Suprapubic skin (tissue), 4 donors: ENCODE results near the gene TAS1R2. TPM values are rescaled to one million over a fixed set of nuclear protein-coding genes. Genes with fewer than 3 reads are reported as not detected.
"Not testable (repeated sequence)": the region's sequence is repeated elsewhere in the genome, so short reads cannot be mapped to it uniquely, and the experiment has no call there.

Source experiments
- DNase-seq, 2 donors: peaks; one replicate each; pipeline ENCODE4 v3.0.0-alpha.2; 2019; ENCODE audit warnings: low spot score in 2 of 2
- H3K27ac ChIP-seq: fragments of 200-600 bp; sonication (generic); one replicate; pipeline ENCODE4 v1.5.1; 2019
- H3K27me3 ChIP-seq: fragments of 200-600 bp; sonication (generic); one replicate; pipeline ENCODE4 v1.5.1; 2019
- H3K36me3 ChIP-seq: fragments of 200-600 bp; sonication (generic); one replicate; pipeline ENCODE4 v1.5.1; 2019
- H3K4me1 ChIP-seq: fragments of 200-600 bp; sonication (generic); one replicate; pipeline ENCODE4 v1.5.1; 2019
- H3K4me3 ChIP-seq: fragments of 200-600 bp; sonication (generic); one replicate; pipeline ENCODE4 v1.5.1; 2019; ENCODE audit warnings: mild to moderate bottlenecking
- H3K9me3 ChIP-seq: fragments of 200-600 bp; sonication (generic); one replicate; pipeline ENCODE4 v1.5.1; 2019
- CTCF ChIP-seq, 2 donors: fragments of 200-600 bp in 1 of 2; fragments of 450-650 bp in 1 of 2; sonication (generic) in 1 of 2; IDR thresholded peaks; one replicate each; pipeline ENCODE4 v1.5.1; 2016 to 2019; ENCODE audit warnings: antibody characterized with exemption in 2 of 2, mild to moderate bottlenecking in 1 of 2, moderate library complexity in 1 of 2
- EP300 ChIP-seq: sonication (generic); formaldehyde crosslinking; IDR thresholded peaks from one replicate; pipeline ENCODE4 v1.6.1; 2017; ENCODE audit warnings: antibody characterized with exemption
- POLR2A ChIP-seq, 2 donors: fragments of 450-650 bp; IDR thresholded peaks; one replicate each; pipeline ENCODE4 v1.6.1; 2017; ENCODE audit warnings: antibody characterized with exemption in 2 of 2, mild to moderate bottlenecking in 2 of 2, moderate library complexity in 2 of 2
- POLR2AphosphoS5 ChIP-seq, 3 donors: sonication (generic); formaldehyde crosslinking; IDR thresholded peaks; one replicate each; pipeline ENCODE4 v1.6.1; 2017; ENCODE audit warnings: antibody characterized with exemption in 3 of 3
- WGBS: methylation state at CpG from one replicate; pipeline ENCODE4 v1.1.5; 2018; 5-methylcytosine and 5-hydroxymethylcytosine counted together
- total RNA-seq, 4 donors: library from RNA; depleted of rRNA; stranded (reverse); fragments of >200 nt; gene quantifications; one replicate each; pipeline ENCODE4 v1.1.0, GENCODE V29; 2016

The TAS1R2 gene
- total RNA-seq, 4 donors from 2014 or later = 0.38 to 1.3 (median 1.2) TPM; not detected in 1

GRCh38 chr1:18852501-18852900, 7.0 kb downstream of the TAS1R2 start:
- TF ChIP-seq CTCF (IDR thresholded peaks at IDR 0.05) (no peak), EP300 (no peak), POLR2A (IDR thresholded peaks at IDR 0.05) (no peak), POLR2AphosphoS5 (IDR thresholded peaks at IDR 0.05) (no peak)
- no peaks in the 10 kb centered on the region for H3K9me3 ChIP-seq
- DNase-seq = no peak
- no peaks in the 10 kb centered on the region for H3K4me1 ChIP-seq
- no peaks in the 10 kb centered on the region for H3K36me3 ChIP-seq
- no peak overlapping the region for H3K4me3 ChIP-seq
- WGBS = 28% methylated on average over 4 of the region's 6 CpGs
- peaks cover 35% of the 10 kb centered on the region for H3K27me3 ChIP-seq
- no peak overlapping the region for H3K27ac ChIP-seq

DNA sequence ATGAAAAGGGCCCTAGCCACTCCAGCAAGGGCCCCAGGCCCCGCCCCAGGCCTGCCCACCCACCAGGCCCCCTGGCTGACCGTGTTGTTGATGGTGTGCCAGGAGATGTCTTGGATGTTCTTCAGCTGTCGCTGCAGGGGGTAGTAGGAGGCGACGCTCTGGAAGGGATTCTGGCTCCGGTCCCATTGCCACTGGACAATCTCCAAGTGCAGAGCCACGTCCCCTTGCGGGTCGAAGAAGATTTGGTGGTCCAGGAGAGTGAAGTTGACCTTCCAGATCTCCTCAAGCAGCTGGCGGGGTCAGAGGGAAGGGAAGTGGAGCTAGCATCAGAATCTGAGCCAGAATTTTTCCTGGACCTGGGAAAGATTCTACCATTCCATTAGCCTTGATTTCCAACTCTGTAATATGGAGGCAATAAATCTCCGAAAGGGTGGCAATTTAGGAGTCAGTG, 10.2 kb downstream of the TAS1R2 start:
- Histone ChIP-seq H3K9me3 (no peaks in the 10 kb centered on the region), H3K36me3 (no peaks in the 10 kb centered on the region), H3K27me3 (peaks cover 29% of the 10 kb centered on the region), H3K4me1 (no peaks in the 10 kb centered on the region), H3K27ac (no peak overlapping the region), H3K4me3 (no peak overlapping the region)
- 69% methylated on average over 2 of the region's 11 CpGs for WGBS
- DNase-seq = no peak
- TF ChIP-seq EP300 (no peak), POLR2AphosphoS5 (IDR thresholded peaks at IDR 0.05) (no peak), POLR2A (IDR thresholded peaks at IDR 0.05) (no peak), CTCF (IDR thresholded peaks at IDR 0.05) (no peak)

GRCh38 chr1:18847723-18848122, 11.7 kb downstream of the TAS1R2 start:
- not testable (repeated sequence) for H3K9me3 ChIP-seq, H3K27ac ChIP-seq, H3K4me3 ChIP-seq, H3K4me1 ChIP-seq, DNase-seq, H3K36me3 ChIP-seq
- 94% methylated on average over 2 of the region's 2 CpGs for WGBS
- peaks cover 25% of the 10 kb centered on the region for H3K27me3 ChIP-seq

DNA sequence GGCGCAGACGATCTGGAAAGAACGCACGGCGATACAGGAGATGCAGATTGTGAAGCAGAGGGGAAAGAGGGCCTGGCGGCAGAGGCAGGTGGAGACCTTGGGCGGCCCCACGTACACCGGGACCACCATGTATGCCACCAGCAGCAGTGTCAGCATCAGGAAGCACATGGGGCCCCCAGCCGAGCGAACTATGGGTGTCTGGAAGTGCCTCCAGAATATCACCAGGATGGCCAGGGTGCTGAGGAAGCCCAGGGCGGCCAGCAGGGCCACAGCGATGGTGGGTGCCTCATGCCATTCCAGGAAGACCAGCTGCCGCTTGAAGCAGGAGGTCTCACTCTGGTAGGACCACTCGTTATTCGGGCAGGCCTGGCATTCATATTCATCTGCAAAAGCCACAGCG, 19.3 kb downstream of the TAS1R2 start:
- no peaks in the 10 kb centered on the region for H3K36me3 ChIP-seq
- no peak for DNase-seq
- no peaks in the 10 kb centered on the region for H3K4me1 ChIP-seq
- no peak for TF ChIP-seq CTCF (IDR thresholded peaks at IDR 0.05)
- TF ChIP-seq EP300 = no peak
- no peak for TF ChIP-seq POLR2AphosphoS5 (IDR thresholded peaks at IDR 0.05)
- TF ChIP-seq POLR2A (IDR thresholded peaks at IDR 0.05) = no peak
- peaks cover 40% of the 10 kb centered on the region for H3K27me3 ChIP-seq
- H3K27ac ChIP-seq = no peak overlapping the region
- H3K4me3 ChIP-seq = no peak overlapping the region
- no peaks in the 10 kb centered on the region for H3K9me3 ChIP-seq
- WGBS = 91% methylated on average over 17 of the region's 17 CpGs

DNA sequence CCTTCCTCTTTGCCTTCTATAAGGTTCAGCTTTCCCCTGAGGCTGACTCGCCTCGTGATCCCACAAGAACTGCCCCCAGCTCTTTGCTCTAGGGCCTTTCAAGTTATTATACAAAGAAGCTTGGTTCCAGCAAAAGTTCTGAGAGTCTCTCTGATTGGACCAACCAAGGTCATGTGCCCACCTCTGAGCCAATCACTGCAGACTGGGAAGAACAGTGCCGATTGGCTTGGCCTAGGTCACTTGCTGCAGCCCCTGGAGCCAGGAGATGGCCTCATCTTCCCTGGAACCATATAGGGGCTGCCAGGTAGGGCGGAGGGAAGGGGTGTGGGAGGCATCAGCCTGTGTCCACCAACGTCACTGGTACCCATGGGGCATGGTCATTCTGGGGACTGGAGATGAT, 22.8 kb downstream of the TAS1R2 start:
- H3K27ac ChIP-seq = no peak overlapping the region
- no peaks in the 10 kb centered on the region for H3K4me1 ChIP-seq
- 75% methylated on average over 5 of the region's 5 CpGs for WGBS
- H3K4me3 ChIP-seq = no peak overlapping the region
- no peaks in the 10 kb centered on the region for H3K36me3 ChIP-seq
- H3K9me3 ChIP-seq = no peaks in the 10 kb centered on the region
- H3K27me3 ChIP-seq = peaks cover 63% of the 10 kb centered on the region
- TF ChIP-seq CTCF (IDR thresholded peaks at IDR 0.05) = no peak
- TF ChIP-seq POLR2AphosphoS5 (IDR thresholded peaks at IDR 0.05) = no peak
- no peak for TF ChIP-seq EP300
- TF ChIP-seq POLR2A (IDR thresholded peaks at IDR 0.05) = no peak
- DNase-seq = no peak

- 41% methylated on average over 1 of the region's 1 CpG for WGBS
- peaks cover 67% of the 10 kb centered on the region for H3K27me3 ChIP-seq
- not testable (repeated sequence) for H3K4me3 ChIP-seq, H3K27ac ChIP-seq, DNase-seq, H3K4me1 ChIP-seq, H3K9me3 ChIP-seq, H3K36me3 ChIP-seq
Measured at GRCh38 chr1:18832319-18832718, 27.1 kb downstream of the TAS1R2 start.
